Activated CD8-positive, alpha-beta memory T cell treated with anti-CD3 and anti-CD28 coated beads for 24 hours (primary cell): ENCODE data around the gene OSBPL6.
"Not testable (repeated sequence)": the region's sequence is repeated elsewhere in the genome, so short reads cannot be mapped to it uniquely, and the experiment has no call there.

Experiments used
- DNase-seq: peaks from one replicate; pipeline ENCODE4 v3.0.0-alpha.2; 2020

The OSBPL6 gene

DNA sequence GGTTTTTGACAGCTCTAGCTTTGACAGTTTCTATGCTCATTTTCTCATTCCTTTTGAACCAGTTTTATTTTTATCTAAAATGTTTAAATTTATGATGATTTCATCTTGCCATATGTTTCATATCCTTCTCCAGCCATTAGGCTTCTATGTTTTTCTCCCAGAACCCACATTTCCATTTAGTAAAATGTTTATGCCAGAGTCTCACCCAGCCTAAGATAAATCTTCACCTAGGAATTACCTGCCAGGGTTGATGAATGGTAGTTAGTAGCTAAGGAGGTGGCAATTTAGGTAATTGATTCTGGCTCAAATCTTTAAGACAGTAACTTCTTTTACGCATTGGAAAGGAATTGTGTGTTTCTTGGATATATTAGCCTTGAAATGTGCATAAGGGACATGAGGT, 173.0 kb downstream of the OSBPL6 start:
- no peak for DNase-seq

DNA sequence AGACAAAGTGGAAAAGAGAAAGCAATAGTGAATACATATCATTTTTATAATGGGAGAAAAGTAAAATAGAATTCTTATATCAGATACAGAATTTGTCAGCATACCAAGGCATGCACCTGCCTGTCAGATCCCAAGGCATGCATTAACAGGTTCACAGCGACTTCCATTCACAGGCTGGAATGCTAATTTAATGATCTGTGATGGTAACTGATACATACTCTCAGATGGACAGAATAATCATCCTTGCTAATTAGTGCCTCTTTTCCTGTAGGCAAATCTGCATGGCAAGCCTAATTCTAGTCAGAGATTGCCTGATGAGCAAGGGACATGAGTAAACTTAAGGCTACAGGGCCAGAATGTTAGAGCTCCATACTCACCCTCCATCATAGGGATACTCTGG, 180.6 kb downstream of the OSBPL6 start:
- DNase-seq = no peak

DNA sequence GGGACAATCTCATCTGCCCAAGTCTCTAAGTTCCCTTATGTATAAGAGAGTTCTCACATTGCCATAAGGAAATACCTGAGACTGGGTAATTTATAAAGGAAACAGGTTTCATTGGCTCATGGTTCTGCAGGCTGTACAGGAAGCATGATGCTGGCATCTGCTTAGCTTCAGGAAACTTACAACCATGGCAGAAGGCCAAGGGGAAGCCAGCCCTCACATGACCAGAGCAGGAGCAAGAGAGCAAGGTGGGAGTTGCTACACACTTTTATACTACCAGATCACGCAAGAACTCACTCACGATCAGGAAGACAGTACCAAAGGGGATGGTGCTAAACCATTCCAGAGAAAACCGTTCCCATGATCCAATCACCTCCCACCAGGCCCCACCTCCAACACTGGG, 182.7 kb downstream of the OSBPL6 start:
- no peak for DNase-seq

DNA sequence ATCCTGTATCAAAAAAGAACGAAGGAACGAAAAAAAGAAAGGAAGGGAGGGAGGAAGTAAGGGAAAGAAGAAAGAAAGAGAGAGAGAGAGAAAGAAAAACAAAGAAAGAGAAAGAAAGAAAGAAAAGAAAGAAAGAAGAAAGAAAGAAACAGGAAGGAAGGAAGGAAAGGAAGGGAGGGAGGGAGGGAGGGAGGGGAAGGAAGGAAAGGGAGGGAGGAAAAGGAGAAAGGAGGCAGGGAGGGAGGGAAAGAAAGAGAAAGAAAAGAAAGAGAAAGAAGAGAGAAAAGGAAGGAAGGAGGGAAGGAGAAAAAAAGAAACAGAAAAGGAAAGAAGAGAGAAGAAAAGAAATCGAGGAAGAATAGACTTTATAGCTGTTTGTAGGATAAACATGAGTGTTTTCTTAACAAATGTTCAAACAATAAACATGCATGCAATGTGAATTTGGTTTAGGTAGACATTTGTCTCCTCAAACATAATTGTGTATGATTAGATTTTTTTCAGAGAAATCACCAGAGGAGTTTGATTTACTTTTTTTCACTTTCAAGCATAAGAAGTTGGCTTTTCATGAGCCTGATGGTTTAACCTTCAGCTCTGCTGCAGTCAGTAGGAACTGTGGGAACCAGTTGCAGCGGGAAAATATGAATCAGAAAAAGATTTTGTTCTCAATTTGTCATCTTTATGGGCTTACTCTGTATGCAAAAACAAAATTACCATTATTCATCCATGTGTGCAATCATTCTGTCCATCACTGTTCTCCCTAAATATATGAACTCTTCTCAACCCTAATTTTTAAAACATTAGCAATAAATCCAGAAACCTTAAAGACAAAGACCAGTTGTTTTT, 185.1 kb downstream of the OSBPL6 start:
- no peak for DNase-seq

DNA sequence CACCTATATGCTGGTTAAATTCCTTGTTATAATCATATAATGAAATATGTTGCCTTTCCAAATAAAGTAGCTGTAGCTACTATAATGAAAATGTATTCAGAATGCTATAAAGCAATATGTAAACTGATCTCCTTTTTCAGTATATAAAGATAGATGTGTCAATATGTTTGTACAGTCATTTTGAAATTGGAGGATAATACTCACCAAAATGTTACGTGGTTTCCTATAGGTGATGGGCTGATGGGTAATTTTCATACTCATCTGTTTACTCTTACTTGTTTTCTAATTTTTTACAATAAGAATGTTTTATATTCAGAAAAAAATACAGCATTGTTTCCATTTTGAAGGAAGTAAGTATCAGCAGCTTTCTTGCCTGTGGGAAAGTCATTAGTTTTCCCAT, 186.5 kb downstream of the OSBPL6 start:
- DNase-seq = no peak

DNA sequence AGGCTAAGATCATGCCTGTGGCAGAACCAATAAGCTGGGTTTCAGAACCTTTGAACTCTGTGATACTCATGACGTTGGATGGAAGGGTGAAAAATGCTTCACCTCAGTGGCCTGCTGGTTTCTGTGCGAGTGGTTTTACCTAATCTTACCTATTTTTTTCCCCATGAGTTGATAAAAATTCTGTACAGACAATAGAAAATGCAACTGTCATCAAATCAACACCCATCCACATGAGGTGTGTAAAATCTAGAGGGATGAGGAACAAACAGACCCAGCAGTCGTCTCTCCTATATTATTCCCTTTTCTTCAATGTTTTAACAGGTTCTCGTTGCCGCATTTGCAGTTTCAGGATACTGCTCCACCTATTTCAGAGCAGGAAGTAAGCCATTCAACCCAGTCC, 189.4 kb downstream of the OSBPL6 start:
- no peak for DNase-seq

DNA sequence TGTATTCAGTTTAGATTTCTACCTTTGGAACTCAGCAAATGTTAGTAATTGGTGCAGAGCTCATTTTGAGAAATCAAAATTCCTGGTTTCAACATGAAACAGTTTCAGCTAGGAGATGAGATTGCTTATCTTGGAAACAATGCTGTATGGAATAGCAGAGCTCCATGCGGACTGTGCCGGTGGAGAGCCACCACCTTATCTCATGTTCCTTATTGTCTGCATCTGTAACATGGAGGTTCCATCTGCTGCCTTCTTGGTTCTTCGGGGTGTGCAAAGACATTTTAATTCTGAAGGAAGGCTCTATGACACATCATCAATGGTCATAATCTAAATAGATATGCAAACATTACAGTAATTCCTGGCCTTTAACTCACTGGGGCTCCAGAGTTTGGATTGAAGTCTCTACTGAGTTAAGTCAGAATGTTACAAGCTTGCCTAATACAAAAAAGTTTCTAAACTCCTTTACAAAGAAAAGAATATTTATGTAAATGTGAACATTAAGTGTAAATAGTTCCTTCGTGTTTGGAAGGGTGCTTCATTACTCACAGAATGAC, 191.4 kb downstream of the OSBPL6 start:
- DNase-seq = no peak

DNA sequence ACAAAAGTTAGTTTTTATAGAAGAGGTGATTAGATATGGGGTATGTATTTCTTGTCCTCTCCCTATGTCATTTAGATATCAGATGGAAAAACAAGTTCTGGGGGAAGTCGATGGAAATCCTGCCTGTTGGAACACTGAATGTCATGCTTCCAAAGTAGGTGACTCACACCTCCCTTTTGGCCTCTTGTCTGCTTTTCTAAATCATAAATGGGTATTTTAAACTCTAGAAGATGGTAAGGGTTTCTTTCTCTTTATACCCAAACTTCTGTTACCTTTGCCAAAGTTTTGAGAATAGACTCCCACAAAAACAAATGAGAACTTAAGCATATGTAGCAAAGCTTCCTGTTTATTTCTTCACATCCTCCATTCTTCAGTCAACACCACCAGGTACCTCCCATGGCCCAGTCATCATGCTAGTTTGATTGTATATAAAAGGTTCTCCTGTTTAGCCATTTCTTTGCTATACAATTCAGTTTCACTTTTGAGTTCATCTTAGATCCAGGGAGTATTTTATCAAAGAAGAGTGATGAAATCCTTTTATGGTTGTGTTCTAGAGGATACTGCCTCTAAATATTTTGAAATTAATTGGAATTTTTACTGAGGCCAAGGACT, 192.8 kb downstream of the OSBPL6 start:
- DNase-seq = no peak

DNA sequence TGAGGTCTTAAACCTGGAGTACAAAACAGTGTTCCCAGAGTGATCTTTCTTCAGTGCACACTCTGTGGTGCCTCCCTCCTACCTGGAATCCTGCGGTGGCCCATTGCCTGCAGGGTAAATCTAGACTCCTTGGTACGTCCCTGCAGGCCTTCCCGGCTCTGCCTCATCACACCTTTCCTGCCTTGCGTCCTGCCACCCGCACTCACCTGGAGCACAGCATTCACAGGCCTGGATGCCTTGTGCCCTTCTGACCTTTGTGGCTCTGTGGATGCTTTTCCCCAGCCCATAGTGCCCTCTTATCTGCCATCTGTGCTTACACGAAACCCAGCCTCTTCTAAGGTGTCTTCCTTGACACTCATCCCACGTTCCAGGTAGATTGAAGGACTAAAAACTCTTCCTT, 194.0 kb downstream of the OSBPL6 start:
- no peak for DNase-seq

DNA sequence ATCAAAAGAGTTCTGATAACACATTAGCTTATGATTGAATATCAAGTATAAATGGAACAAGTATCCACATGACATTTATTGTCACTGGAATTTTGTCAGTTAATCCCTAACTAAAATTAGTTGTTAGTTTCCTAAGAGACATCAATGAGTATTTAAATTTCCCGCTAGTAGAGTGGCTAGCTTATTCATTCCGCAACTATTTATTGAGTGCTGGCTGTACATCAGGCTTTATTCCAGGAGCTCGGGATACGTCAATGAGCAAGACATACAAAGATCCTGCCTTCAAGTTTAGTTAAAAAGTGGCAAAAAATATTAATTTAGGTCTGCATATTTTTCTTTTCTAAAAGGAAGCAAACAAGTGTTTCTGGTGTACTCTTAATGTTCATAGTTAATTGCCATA, 197.4 kb downstream of the OSBPL6 start:
- DNase-seq = no peak

DNA sequence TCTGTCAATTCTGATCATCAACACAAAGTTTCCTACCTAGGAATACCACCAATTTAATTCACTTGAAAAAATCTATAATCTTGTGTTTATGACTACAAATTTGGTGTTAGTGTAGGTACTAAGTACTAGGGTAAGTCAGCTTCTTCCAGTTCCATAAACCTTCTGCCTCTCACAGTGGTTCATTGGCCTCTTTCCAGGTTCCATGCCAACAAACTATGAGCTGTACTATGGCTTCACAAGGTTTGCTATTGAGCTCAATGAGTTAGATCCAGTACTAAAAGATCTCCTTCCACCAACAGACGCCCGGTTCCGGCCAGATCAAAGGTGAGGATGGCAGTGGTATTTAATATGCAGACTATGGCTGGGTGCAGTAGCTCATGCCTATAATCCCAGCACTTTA, 197.9 kb downstream of the OSBPL6 start:
- DNase-seq = no peak

DNA sequence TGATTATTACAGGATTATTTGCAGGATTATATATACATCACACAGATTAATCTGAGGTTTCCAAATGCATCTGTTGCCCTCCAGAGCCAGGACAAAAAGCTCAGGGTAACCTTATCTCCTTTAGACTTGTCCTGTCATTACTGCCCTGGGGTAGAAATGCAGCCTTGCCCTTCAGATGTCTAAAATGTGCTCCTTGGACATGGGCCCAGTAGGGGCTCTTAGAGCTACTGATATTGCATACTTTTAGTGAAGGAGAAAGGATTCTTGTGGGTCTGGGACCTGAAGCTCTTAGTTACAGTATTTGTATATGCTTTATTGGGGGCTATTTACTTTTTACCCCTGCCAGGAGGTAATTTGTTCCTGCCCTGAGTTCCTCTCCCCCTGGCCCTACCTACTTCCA, 200.5 kb downstream of the OSBPL6 start:
- DNase-seq = no peak

DNA sequence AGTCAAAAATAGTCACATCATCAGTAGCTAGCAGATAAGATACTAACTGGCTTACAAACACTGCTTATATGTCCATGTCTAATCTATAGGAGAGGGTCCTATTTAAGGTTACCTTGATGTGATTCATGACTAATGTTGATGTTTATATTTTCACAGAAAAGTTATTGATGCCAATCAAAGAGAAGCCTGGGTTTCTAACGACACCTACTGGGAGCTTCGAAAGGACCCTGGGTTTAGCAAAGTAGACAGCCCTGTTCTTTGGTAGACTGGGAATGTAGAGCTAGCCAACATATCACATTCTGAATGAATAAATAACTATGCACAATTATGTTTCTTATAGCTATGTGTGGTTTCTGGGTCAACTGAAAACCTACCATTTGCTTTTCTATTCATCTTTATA, 201.0 kb downstream of the OSBPL6 start:
- DNase-seq = no peak

DNA sequence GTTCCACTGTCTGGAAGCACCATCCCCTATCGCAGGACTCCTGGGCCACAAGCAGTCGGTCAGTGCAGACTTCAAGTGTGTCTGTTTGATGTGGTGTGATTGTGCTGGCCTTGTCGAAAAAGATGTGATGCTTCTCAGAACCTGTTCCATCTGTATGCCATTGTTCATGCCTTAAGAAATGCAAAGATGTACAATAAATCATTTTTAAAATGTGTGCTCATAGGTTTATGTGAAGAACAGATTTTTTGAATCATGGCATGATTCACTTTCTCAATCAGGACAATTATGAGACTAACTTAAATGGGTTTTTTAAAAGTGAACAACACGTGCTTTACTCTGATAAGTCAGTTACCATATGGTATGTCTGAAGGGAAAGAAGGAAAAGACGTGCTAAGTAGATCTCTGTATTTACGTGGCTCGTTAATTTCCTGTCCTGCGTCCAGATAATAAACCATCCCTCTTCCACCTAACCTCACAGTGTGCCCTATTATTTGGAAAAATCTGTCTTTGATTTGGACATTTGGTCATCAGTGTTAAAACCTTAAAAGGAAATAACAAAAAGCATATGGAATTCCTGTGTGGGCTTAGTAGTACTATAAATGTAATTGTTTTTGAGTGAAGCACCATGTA, 201.7 kb downstream of the OSBPL6 start:
- DNase-seq = no peak

DNA sequence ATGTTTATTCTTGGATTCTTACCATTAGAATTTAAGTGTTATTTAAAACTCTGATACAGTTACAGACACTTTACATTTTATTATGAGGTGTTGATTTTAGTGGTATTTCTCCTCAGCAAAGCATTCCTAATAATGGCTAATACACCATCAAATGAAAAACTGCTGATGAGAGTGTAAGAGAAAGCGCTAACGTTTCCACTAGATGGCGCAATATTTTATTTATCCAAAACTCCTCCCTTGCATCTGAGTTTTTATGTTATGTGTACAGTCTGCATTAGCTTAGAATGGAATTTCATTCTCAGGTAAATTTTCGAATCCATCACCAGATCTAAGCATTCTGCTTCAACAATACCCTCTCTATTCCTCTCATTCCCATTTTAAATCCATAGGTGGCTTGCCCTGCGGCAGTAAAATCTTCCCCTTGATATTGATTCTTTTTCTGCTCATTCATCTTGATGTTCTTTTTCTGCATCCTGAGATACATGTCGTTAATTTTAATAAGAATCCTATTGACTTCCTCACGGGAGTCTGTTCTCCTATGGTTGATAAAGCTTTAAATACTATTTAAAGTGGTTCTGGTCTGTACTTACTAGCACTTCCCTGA, 202.8 kb downstream of the OSBPL6 start:
- DNase-seq = no peak

DNA sequence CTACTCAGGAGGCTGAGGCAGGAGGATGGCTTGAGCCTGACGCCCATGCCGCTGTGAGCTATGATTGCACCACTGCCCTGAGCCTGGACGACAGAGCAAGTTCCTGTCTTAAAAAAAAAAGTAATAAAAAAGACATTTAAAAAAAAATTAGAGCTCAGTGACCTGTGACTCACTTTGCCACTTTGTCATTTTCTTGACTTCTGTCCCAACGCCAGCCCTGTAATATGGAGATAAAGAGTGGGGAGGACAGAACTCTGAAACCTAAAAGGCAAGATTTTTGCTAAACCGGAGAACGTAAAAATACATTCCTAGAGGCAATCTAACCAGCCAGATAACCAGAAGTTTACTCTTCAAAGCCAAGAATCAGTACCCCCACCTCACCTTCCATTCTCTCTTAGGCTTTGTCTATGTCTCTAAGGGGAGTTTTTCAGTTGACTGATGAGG, 207.7 kb downstream of the OSBPL6 start:
- no peak for DNase-seq

DNA sequence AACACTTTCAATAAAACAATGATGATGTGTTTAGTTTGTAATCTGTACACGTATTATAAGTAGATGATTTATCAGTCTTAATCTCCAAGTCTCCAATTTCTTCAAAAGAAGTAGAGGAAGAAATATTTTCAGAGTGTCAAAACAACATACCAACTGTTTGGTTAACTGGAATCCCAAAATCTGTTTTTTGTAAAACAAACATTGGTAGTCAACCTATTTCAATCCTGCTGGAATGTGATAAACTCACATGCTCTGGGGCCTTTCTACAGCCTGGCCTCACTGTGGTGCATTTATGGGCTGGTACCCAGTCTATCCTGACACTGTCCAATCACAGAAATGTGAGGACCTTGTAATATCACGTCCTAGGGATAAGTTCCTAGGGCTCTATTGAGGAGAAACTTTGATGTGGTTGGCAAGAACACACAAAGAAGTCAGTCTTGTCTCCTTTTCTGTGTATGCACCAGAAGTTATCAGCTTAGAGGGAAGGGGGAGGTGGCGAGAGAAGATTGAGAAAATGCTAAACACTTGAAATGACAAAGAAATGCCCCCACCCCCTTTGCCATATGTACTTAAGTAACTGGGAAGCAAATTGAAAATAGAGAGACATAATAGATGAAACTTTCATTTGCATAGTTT, 209.5 kb downstream of the OSBPL6 start:
- no peak for DNase-seq

DNA sequence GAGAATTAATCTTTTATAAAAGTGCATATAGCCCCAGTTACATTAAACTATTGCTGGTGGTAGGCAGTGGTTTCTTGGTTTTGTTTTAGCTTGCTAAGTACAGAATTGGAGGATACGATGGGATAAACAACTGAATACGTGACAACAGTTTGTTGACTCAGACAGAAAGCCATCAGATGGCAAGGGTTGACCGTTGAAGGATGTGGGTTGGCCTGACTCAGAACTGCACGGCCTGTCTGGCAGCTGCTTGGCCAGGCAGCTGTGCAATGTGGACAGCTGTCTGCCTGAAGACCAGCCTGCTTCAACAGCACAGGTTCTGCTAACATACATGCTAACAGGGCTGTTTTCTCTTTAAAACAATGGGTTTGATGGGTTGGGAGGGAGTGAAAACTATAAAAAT, 210.1 kb downstream of the OSBPL6 start:
- DNase-seq = no peak

DNA sequence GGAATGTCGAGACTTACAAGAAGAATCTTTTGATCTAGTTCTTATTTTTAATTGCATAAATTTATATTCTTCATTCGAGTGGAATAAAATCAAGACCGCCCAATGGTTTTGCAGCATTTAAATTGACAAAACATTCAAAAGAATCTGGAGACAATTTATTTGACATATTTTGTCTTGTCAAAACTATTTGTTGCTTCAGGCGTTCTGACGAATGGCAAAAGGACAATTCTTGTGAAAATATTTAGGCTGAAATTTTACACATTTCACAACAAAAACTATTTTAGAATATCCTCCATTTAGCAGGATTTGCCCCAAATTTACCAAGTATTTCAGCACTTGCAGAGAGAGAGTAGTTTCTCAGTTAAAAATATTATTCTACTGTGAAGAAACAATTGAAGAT, 214.9 kb downstream of the OSBPL6 start:
- DNase-seq = no peak

DNA sequence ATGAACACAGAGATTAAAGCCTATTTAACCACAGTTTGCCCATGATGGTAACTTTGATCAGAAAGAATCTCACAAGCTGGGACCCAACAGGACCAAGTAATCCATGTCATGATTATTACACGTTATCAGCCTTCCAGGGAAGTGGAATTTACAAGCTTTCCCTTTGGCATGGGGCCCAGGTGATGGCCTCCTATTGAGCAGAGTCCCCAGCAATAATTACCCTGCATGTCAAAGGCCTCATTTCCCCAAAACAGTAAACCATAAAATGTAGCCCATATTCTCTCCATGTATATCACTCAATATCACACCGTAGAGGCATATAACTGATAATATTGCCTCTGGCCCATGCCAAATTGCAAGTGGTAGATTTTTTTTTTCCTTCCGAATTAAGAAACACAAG, 217.7 kb downstream of the OSBPL6 start:
- DNase-seq = no peak

DNA sequence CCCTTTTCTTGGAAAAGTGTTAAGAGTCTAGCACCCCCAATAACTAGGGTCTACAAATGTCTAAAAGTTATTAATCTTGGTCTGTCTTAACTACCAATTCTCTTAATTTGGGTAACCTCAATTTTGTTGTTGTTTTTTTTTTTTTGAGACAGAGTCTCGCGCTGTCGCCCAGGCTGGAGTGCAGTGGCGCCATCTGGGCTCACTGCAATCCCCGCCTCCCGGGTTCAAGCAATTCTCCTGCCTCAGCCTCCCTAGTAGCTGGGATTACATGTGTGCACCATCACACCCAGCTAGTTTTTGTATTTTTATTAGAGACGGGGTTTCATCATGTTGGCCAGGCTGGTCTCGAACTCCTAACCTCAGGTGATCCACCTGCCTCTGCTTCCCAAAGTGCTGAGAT, 218.1 kb downstream of the OSBPL6 start:
- DNase-seq = not testable (repeated sequence)

DNA sequence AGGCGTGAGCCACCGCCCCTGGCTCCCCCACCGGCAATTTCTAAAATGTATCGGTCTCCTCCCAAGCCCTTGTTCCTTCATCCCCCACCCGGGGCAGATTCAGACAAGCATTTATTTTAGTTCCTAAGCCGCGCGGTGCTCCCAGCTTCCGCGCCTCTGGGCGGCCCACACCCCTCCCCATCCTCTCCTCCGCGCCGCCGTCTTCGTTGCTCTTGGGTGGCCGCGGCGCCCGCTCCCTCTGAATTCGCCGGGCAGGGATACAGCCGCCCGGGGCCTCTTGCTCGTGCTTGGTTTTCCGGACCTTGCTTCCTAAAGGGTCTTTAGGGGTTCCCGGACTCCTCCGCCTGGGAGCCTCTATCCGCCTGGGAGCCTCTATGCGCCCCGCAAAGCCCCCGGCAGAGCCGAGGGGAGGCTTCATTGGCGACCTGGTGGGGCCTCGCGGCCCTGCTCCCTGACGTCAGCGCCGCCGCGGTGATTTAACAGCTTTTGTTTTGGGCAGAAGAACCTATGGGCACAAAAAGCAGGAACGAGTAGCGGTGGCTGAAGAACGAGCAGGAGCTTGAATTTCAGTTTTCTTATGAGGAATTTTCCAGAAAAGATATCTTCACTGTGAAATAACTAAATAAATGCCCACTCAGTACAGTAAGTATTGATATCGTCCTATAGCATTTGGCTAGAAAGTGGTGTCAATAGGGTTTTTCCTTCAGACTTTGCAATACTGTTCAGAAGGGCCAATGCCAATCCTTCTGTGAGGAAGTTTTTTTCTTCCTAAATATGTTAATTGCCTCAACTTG, 219.4 kb downstream of the OSBPL6 start:
- peak; percentile 92 for DNase-seq
